Esophagus mucosa (tissue), 1 donor: ENCODE data around the gene SDK2. TPM values are rescaled to one million over a fixed set of nuclear protein-coding genes. Genes with fewer than 3 reads are reported as not detected.

Experiments
- ATAC-seq: fragments of 200-7000 bp; cut with Tn5 transposase; one replicate; pipeline ENCODE4 v1.9.1; 2020
- total RNA-seq: library from RNA; stranded (reverse); gene quantifications from one replicate; pipeline ENCODE4 v1.2.4, GENCODE V29; 2023
- donor health status: DM: yes; HTN: yes; CAD: no.

Gene SDK2
- total RNA-seq, 1 donor from 2014 or later: 4.9 TPM

- no peak for ATAC-seq
These were observed 113.1 kb downstream of the SDK2 start for GRCh38 chr17:73531158-73531557.

- no peak for ATAC-seq
These were observed 115.6 kb downstream of the SDK2 start for GRCh38 chr17:73528679-73529078.

GRCh38 chr17:73526952-73527351 is 117.3 kb downstream of the SDK2 start:
- no peak for ATAC-seq

DNA sequence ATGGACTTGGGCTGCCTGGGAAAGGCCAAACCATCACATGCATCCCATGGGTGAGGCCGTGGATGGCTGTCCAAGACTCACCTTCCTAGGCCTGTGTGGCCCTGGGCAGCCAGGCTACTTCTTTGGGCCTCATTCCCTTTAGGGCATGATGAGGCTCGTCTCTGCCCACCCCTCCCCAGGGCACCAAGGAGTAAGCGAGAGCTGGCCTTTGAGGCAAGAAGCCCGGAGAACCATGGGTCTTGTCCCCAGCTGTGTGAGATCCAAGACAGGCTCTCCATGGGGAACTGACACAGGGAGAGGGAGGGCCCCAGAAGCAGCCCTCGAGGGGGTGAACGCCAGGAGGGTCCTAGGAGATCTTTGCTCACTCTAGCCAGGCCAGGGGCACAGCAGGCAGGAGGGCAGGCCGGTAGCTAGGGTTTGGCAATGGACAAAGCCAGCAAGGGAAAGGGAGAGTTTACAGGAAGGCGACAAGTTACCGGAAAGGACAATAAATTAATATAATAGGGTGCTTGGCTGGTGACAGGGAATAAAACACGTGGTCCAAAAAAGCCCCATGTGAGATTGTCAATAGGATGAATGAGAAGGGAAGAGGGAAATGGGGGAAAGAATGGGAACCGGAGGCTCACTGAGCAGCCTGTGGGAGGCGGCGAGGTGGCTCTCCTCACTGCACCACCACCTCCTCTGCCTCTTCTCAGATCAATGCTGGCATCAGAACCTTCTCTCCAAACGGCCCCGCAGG is 119.1 kb downstream of the SDK2 start:
- no peak for ATAC-seq

GRCh38 chr17:73522696-73523095 is 121.5 kb downstream of the SDK2 start:
- no peak for ATAC-seq

- ATAC-seq: no peak
These were observed 122.1 kb downstream of the SDK2 start for GRCh38 chr17:73522107-73522506.

- no peak for ATAC-seq
These were observed 122.9 kb downstream of the SDK2 start for GRCh38 chr17:73521376-73521775.

DNA sequence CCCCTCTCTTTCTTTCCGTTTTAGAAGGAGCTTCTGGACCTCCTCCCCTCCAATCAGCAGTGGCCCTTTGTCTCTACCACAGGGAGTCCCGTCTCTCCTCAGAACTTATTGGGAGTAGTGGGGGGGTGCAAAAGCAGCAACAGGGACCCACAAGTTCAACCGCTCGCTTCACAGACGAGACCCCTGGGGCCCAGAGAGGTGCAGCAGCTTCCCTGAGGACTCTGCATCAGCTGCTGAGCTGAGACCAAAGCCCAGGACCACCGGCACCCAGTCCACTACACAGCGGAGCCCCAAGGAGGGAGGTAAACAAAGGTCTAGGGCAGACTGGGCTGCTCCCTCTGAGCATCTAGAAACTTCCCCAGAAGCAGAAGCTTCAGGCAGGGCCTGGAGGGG is 123.9 kb downstream of the SDK2 start:
- ATAC-seq: no peak

DNA sequence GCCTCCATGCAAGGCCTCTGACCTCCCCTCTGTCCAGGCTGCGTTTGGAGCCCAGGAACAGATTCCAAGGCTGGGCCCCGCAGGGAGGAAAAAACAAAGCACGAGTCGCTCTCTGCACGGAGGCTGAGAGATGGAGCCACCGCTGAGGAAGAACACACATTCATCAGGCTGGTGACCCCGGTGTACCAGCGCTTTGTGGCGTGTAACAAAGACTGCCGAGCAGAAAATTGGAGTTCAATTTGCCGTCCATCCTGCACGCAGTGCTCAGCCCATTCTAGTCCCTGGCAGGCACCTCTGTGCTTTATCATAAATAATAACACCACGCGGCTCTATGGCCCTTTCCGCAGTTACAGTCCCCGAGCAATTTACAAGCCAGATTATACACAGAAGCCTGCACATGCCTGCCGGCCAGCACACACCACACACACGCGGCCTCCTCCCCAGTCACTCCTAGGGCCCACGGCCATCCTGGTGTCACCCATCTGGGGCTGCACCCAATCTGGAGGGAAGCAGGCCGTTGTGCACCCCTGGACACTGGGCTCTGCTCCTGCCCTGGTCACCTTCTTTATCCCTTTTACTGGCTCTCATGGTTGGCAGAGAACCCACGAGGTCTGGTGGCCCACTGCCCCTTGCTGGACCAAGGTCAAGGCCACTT is 124.4 kb downstream of the SDK2 start:
- no peak for ATAC-seq

GRCh38 chr17:73519011-73519410 is 125.2 kb downstream of the SDK2 start:
- no peak for ATAC-seq

DNA sequence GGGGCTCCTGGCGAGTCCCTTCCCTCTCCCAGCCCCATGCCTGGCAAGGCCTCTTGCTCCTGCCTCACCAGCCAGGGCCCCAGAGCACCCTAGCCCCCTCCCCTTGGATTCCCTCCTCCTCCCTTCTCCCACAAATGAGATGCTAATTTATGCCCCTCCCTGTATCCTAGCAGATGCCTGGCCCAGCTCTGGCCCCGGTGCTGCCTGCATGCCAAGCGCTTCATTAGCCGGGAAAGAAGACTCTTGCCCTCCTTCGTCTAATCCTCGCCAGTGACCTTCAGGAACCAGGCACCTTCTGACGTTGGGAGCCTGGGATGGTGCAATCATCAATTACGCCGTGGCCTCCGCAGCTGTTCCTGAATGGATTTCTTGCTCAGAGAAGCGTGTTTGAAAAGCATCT is 127.8 kb downstream of the SDK2 start:
- ATAC-seq: no peak

- no peak for ATAC-seq
These were observed 129.9 kb downstream of the SDK2 start for GRCh38 chr17:73514146-73514863.

GRCh38 chr17:73513426-73513825 is 130.8 kb downstream of the SDK2 start:
- no peak for ATAC-seq

DNA sequence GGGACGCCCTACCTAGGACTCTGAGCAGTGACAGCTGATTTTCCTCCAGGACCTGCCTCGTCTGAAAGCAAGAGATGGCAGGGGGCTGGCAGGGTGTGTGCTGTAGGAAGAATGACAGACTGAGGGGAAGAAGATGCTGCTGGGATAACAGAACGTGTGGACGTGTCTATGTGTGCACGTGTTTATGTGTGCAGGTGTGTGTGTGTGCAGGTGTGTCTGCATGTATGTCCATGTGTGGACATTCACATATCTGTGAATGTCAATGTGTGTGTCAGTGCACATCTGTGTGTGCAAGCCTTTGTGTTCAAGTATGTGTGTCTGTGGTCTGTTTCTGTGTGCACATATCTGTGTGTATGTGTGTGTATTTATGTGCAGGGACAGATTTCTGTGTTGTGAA is 132.5 kb downstream of the SDK2 start:
- ATAC-seq: no peak

DNA sequence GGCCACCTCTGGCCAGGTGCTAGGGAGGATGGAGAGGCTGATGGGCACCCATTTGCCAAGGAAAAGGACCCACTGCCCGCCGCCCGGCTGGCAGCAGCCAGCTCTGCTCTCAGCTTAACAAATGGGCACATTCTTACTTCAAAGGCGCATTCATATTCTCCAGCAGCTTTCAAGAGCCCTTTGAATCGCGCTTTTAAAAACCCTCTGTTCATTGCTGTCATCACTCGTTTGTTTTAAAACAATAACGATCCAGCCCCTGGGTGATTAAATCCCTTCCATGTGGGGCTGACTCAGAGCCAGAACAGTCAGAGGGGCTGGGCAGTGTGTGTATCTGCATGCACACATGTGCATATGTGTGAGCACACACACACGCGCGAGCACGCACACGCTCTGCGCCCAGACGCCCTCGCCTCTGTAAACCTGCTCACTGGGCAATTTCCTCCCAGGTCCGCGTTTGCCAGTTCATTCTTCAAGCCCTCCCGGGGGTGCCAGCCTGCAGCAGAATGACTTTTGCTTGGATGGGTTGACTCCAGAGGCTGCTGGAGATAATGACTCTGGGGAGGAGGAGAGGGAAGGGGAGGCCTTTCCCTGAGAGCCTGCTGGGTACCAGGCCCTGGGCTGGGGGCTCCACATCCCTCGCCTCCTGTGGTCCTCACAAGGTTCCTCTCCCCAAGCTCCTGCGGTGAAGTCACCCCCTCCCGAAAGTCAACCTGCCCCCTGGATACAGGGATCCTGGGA is 133.1 kb downstream of the SDK2 start:
- peak; percentile 50 for ATAC-seq

DNA sequence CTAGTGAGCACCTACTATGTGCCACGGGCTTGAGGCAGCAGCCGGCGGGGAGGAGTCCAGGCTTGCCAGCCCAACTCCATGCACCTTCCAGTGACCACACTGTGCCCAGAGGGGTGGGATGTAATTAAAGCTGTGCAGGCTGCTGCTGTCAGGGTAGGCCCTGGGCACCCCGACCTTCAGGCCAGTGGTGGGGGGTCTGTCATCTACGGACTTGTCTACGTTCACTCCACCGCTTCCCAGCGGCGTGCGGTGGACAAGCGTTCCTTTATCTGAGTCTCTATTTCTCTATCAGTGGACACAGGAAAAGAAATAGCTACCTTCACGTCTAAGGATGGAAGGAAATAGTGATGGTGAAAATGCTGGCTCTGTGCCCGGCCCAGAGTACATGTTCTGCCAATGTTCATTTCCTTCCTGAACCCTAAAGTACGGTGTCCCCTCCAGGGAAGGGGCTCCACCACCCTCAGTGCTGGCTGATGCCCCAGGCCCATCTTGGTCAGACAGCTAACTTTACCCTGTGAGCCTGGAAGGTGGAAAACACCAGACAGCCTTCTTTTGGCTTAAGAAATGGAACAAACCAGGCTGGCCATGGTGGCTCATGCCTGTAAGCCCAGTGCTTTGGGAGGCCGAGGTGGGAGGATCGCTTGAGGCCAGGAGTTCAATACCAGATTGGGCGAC is 135.2 kb downstream of the SDK2 start:
- ATAC-seq: no peak

GRCh38 chr17:73508057-73508930 is 136.0 kb downstream of the SDK2 start:
- ATAC-seq: no peak

- ATAC-seq: no peak
These were observed 137.5 kb downstream of the SDK2 start for GRCh38 chr17:73506470-73507435.

DNA sequence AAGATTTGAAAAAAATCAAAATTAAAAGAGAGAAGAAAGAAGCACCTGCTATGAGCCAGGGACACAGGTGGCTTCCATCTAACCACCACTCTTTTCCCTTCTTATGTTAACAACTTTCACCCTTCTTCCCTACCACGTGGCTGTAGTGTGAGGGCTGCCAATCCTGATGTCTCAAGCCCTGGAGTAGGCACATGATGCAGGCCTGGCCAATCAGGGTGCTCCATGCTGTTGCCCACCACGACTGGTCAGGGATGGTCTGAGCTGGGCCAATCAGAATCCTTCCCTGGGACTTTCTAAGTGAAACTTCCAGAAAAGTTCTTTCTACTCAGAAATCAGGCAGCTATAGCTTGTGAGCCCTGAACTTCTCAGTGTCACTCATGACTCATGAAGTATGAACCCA is 140.7 kb downstream of the SDK2 start:
- ATAC-seq: no peak

DNA sequence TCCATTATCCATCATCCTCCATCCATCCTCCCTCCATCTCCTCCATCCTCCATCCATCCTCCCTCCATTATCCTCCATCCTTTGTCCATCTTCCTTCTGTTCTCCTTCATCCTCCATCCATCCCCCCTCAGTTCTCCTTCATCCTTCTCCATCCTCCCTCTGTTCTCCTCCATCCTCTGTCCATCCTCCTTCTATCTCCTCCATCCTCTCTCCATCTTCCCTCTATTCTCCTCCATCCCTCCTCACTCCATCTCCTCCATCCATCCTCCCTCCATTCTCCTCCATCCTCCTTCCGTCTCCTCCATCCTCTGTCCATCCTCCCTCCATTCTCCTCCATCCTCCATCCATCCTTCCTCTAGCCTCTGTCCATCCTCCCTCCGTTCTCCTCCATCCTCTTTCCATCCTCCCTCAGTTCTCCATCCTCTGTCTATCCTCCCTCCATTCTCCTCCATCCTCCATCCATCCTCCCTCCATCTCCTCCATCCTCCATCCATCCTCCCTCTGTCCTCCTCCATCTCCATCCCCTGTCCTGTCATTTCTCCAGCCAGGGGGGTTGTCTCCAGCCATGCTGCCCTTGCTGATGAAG is 143.7 kb downstream of the SDK2 start:
- no peak for ATAC-seq
